H9 (cell line): Measurements from ENCODE around the gene BPIFA1. TPM values are rescaled to one million over a fixed set of nuclear protein-coding genes. Genes with fewer than 3 reads are reported as not detected.

Experiments
- DNase-seq: peaks from one replicate; pipeline ENCODE4 v3.0.0-alpha.2; 2017
- H2AFZ ChIP-seq: one replicate; pipeline ENCODE4 v1.6.1; 2013; ENCODE audit warnings: mild to moderate bottlenecking, low read length, control low read depth, moderate library complexity
- H2AK5ac ChIP-seq: 2 replicates; pipeline ENCODE4 v1.6.1; 2013; ENCODE audit warnings: low read length, control low read depth, mixed read lengths; ENCODE audit not compliant: insufficient read length
- H2BK120ac ChIP-seq: one replicate; pipeline ENCODE4 v1.6.1; 2013; ENCODE audit warnings: low read depth, mild to moderate bottlenecking, low read length, control low read depth, inconsistent platforms; ENCODE audit not compliant: poor library complexity, severe bottlenecking
- H2BK12ac ChIP-seq: 2 replicates; pipeline ENCODE4 v1.6.1; 2013; ENCODE audit warnings: low read length, control low read depth, mixed read lengths, low read depth; ENCODE audit not compliant: insufficient read length
- H2BK15ac ChIP-seq: 2 replicates; pipeline ENCODE4 v1.6.1; 2013; ENCODE audit warnings: low read depth, low read length, control low read depth
- H2BK20ac ChIP-seq: one replicate; pipeline ENCODE4 v1.6.1; 2013; ENCODE audit warnings: low read depth, mild to moderate bottlenecking, low read length, control low read depth, inconsistent platforms; ENCODE audit not compliant: poor library complexity, severe bottlenecking
- H2BK5ac ChIP-seq: 2 replicates; pipeline ENCODE4 v1.6.1; 2013; ENCODE audit warnings: low read length, control low read depth, mixed read lengths; ENCODE audit not compliant: insufficient read length
- H3K14ac ChIP-seq: 2 replicates; pipeline ENCODE4 v1.6.1; 2013; ENCODE audit warnings: low read length, control low read depth; ENCODE audit not compliant: insufficient read depth
- H3K18ac ChIP-seq: 2 replicates; pipeline ENCODE4 v1.6.1; 2013; ENCODE audit warnings: low read depth, mild to moderate bottlenecking, mixed read lengths, low read length, control low read depth; ENCODE audit not compliant: insufficient read length
- H3K23ac ChIP-seq: 2 replicates; pipeline ENCODE4 v1.6.1; 2013; ENCODE audit warnings: low read length, control low read depth, mixed read lengths, low read depth; ENCODE audit not compliant: insufficient read length
- H3K23me2 ChIP-seq: 2 replicates; pipeline ENCODE4 v1.6.1; 2013; ENCODE audit warnings: low read depth, mild to moderate bottlenecking, mixed read lengths, low read length, control low read depth; ENCODE audit not compliant: insufficient read length, poor library complexity, severe bottlenecking
- H3K27ac ChIP-seq: 2 replicates; pipeline ENCODE4 v1.5.1; 2013; ENCODE audit warnings: low read length, control low read depth, mixed read lengths, low read depth; ENCODE audit not compliant: insufficient read length
- H3K27me3 ChIP-seq: 2 replicates; pipeline ENCODE4 v1.6.1; 2013; ENCODE audit warnings: low read length, control low read depth, inconsistent platforms; ENCODE audit not compliant: insufficient read depth
- H3K4ac ChIP-seq: 2 replicates; pipeline ENCODE4 v1.6.1; 2013; ENCODE audit warnings: low read depth, mild to moderate bottlenecking, control low read depth, inconsistent platforms, low read length, moderate library complexity
- H3K4me1 ChIP-seq: 2 replicates; pipeline ENCODE4 v1.6.1; 2013; ENCODE audit warnings: low read length, control low read depth, inconsistent platforms; ENCODE audit not compliant: insufficient read depth
- H3K4me2 ChIP-seq: 2 replicates; pipeline ENCODE4 v1.6.1; 2013; ENCODE audit warnings: low read length, control low read depth, mixed read lengths; ENCODE audit not compliant: insufficient read length, insufficient read depth
- H3K56ac ChIP-seq: 2 replicates; pipeline ENCODE4 v1.6.1; 2013; ENCODE audit warnings: low read depth, mild to moderate bottlenecking, mixed read lengths, low read length, control low read depth; ENCODE audit not compliant: insufficient read length
- H3K79me1 ChIP-seq: 2 replicates; pipeline ENCODE4 v1.6.1; 2013; ENCODE audit warnings: low read depth, mild to moderate bottlenecking, moderate library complexity, low read length, control low read depth, inconsistent platforms; ENCODE audit not compliant: insufficient read depth, poor library complexity, severe bottlenecking
- H3K79me2 ChIP-seq: 2 replicates; pipeline ENCODE4 v1.6.1; 2013; ENCODE audit warnings: low read length, control low read depth, inconsistent platforms; ENCODE audit not compliant: insufficient read depth
- H3K9ac ChIP-seq: 2 replicates; pipeline ENCODE4 v1.6.1; 2013; ENCODE audit warnings: low read length, control low read depth, mixed read lengths; ENCODE audit not compliant: insufficient read length; ENCODE audit errors: extremely low read depth
- H3K9me3 ChIP-seq: one replicate; pipeline ENCODE4 v1.6.1; 2013; ENCODE audit warnings: low read depth, low read length, inconsistent platforms; ENCODE audit not compliant: control insufficient read depth
- H3T11ph ChIP-seq: one replicate; pipeline ENCODE4 v1.6.1; 2013; ENCODE audit warnings: mild to moderate bottlenecking, low read length, control low read depth, inconsistent platforms
- H4K20me1 ChIP-seq: one replicate; pipeline ENCODE4 v1.6.1; 2013; ENCODE audit not compliant: control insufficient read depth, insufficient read length, insufficient read depth
- H4K5ac ChIP-seq: 2 replicates; pipeline ENCODE4 v1.6.1; 2013; ENCODE audit warnings: low read depth, mild to moderate bottlenecking, mixed read lengths, low read length, control low read depth; ENCODE audit not compliant: insufficient read length
- H4K8ac ChIP-seq: replicated peaks from 2 replicates; pipeline ENCODE4 v1.6.1; 2013; ENCODE audit warnings: low read length, control low read depth, mixed read lengths, low read depth; ENCODE audit not compliant: insufficient read length
- H4K91ac ChIP-seq: 2 replicates; pipeline ENCODE4 v1.6.1; 2013; ENCODE audit warnings: low read depth, mild to moderate bottlenecking, moderate library complexity, mixed read lengths, low read length, control low read depth; ENCODE audit not compliant: insufficient read length
- H3K27ac Mint-ChIP-seq, 3 experiments: 2 replicates in 2 of 3; 3 replicates in 1 of 3; pipeline ENCODE4 v1.8.0; 2020 to 2021; ENCODE audit warnings: mixed read lengths in 3 of 3, mild to moderate bottlenecking in 1 of 3, moderate library complexity in 1 of 3
- H3K27me3 Mint-ChIP-seq: 2 replicates; pipeline ENCODE4 v1.8.0; 2021; ENCODE audit warnings: low read depth, mild to moderate bottlenecking, moderate library complexity, mixed read lengths
- H3K36me3 Mint-ChIP-seq, 3 experiments: 2 replicates in 2 of 3; 3 replicates in 1 of 3; pipeline ENCODE4 v1.8.0; 2020 to 2021; ENCODE audit warnings: low read depth in 3 of 3, mixed read lengths in 3 of 3; ENCODE audit not compliant: insufficient read depth in 1 of 3
- H3K4me1 Mint-ChIP-seq, 2 experiments: 2 replicates each; pipeline ENCODE4 v1.8.0; 2020; ENCODE audit warnings: mixed read lengths in 2 of 2
- H3K4me3 Mint-ChIP-seq, 2 experiments: 2 replicates in 1 of 2; 3 replicates in 1 of 2; pipeline ENCODE4 v1.8.0; 2020 to 2021; ENCODE audit warnings: mild to moderate bottlenecking in 2 of 2, mixed read lengths in 2 of 2, moderate library complexity in 1 of 2
- H3K9me3 Mint-ChIP-seq, 2 experiments: 2 replicates in 1 of 2; 3 replicates in 1 of 2; pipeline ENCODE4 v1.8.0; 2020; ENCODE audit warnings: mild to moderate bottlenecking in 2 of 2, mixed read lengths in 2 of 2, moderate library complexity in 1 of 2
- WGBS: extraction: QIAGEN DNeasy Blood & Tissue Kit; methylation state at CpG from one replicate; pipeline ENCODE4 v1.1.7; 2013; ENCODE audit warnings: missing lambda C conversion rate, low lambda C conversion rate, mixed read lengths; ENCODE audit not compliant: insufficient read length; ENCODE audit errors: extremely low coverage; 5-methylcytosine and 5-hydroxymethylcytosine counted together
- total RNA-seq: library from RNA; stranded (reverse); gene quantifications from 2 replicates; pipeline ENCODE4 v1.2.1, GENCODE V29; 2021
- TF ChIP-seq, protein P1 (sequence below): fragments of 200-600 bp; sonication (generic); conservative IDR thresholded peaks from 3 replicates; pipeline ENCODE4 v1.8.0; 2021; ENCODE audit warnings: antibody characterized with exemption, mild to moderate bottlenecking

Gene BPIFA1
- total RNA-seq, 1 experiment from 2014 or later = not detected

DNA sequence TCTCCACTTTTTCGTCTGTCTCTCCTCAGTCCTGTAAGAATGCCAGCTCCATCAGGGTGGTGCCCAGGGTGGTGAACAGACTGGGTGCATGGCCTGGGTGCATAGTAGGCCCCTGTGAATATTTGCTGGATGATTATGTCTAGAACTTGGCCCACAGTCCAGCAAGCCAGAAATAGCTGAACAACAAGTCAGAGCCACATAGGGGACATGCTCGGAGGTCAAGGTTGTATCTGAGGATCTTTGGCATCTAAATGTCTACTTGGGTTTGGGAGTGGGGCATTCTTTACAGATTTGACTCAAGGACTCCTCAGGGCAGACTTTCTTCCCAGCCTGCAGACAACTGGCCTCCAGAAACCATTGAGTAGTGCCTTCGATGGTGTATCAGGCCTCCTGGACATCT lies 36.8 kb upstream of the BPIFA1 start:
- H2AK5ac ChIP-seq = no peak overlapping the region
- no peak overlapping the region for H2BK5ac ChIP-seq
- H4K5ac ChIP-seq = no peak overlapping the region
- H3K14ac ChIP-seq = no peak overlapping the region
- Mint-ChIP-seq H3K4me3 (no peak overlapping the region), H3K27me3 (peaks cover 53% of the 10 kb centered on the region), H3K4me1 (no peaks in the 10 kb centered on the region), H3K36me3 (no peaks in the 10 kb centered on the region), H3K9me3 (no peaks in the 10 kb centered on the region), H3K27ac (no peak overlapping the region)
- no peak overlapping the region for H2BK20ac ChIP-seq
- no peak overlapping the region for H3K23ac ChIP-seq
- TF ChIP-seq, protein P1, sequence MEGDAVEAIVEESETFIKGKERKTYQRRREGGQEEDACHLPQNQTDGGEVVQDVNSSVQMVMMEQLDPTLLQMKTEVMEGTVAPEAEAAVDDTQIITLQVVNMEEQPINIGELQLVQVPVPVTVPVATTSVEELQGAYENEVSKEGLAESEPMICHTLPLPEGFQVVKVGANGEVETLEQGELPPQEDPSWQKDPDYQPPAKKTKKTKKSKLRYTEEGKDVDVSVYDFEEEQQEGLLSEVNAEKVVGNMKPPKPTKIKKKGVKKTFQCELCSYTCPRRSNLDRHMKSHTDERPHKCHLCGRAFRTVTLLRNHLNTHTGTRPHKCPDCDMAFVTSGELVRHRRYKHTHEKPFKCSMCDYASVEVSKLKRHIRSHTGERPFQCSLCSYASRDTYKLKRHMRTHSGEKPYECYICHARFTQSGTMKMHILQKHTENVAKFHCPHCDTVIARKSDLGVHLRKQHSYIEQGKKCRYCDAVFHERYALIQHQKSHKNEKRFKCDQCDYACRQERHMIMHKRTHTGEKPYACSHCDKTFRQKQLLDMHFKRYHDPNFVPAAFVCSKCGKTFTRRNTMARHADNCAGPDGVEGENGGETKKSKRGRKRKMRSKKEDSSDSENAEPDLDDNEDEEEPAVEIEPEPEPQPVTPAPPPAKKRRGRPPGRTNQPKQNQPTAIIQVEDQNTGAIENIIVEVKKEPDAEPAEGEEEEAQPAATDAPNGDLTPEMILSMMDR = no peak
- no peaks in the 10 kb centered on the region for H3K23me2 ChIP-seq
- H3K18ac ChIP-seq = no peak overlapping the region
- no peak overlapping the region for H3K4me2 ChIP-seq
- no peak overlapping the region for H3K56ac ChIP-seq
- H3K9ac ChIP-seq = no peak overlapping the region
- no peaks in the 10 kb centered on the region for H3K79me1 ChIP-seq
- H3K27me3 ChIP-seq = no peaks in the 10 kb centered on the region
- no CpG with 5 or more reads among the region's 3 CpGs for WGBS
- no peak overlapping the region for H3K27ac ChIP-seq
- H3T11ph ChIP-seq = no peak overlapping the region
- DNase-seq = no peak
- no peaks in the 10 kb centered on the region for H3K9me3 ChIP-seq
- H2AFZ ChIP-seq = no peak overlapping the region
- no peaks in the 10 kb centered on the region for H3K4me1 ChIP-seq
- no peaks in the 10 kb centered on the region for H4K20me1 ChIP-seq
- no peak overlapping the region for H3K4ac ChIP-seq
- H2BK15ac ChIP-seq = no peak overlapping the region
- H4K91ac ChIP-seq = no peak overlapping the region
- no peak overlapping the region for H2BK12ac ChIP-seq
- no peaks in the 10 kb centered on the region for H3K79me2 ChIP-seq
- no peak overlapping the region for H4K8ac ChIP-seq
- no peak overlapping the region for H2BK120ac ChIP-seq
